ENCODE results near the gene SEMA3D. TPM values are rescaled to one million over a fixed set of nuclear protein-coding genes. Genes with fewer than 3 reads are reported as not detected.

The SEMA3D gene
- total and polyA plus RNA-seq, 9 of the 15 experiments (the other 6 are each of a cell fraction or from before 2014, with no cell fraction given), result 0.01 to 0.10 (median 0.04) TPM; not detected in 1

GRCh38 chr7:85103962-85104361 is 82.9 kb downstream of the SEMA3D start:
- no peaks in the 10 kb centered on the region for H3K9me1 ChIP-seq (ENCODE audit: control insufficient read depth, insufficient read depth, low read length)
- ChIA-PET CTCF (ENCODE audit: low intra/inter-chr PET ratio) (no interaction called here), POLR2A (no interaction called here)
- no peaks in the 10 kb centered on the region for H3K27me3 ChIP-seq (ENCODE audit: control insufficient read depth in 2 of 2, insufficient read depth in 2 of 2, low read length in 2 of 2)
- no peak overlapping the region for H3K27ac ChIP-seq (ENCODE audit: extremely low read depth, low read depth, low read length)
- no peak overlapping the region for H3K9ac ChIP-seq (ENCODE audit: insufficient read depth in 1 of 2, low read depth in 2 of 2, low read length in 2 of 2)
- FAIRE-seq, result no peak
- no peak overlapping the region for H3K4me3 ChIP-seq
- no peaks in the 10 kb centered on the region for H3K9me3 ChIP-seq (replicated peaks; ENCODE audit: control insufficient read depth, insufficient read depth, low read depth, low read length)
- ATAC-seq, result no peak
- DNase-seq (ENCODE audit: extremely low read depth in 1 of 4, low spot score in 3 of 4), result no peak
- no peaks in the 10 kb centered on the region for H3K36me3 ChIP-seq (ENCODE audit: control insufficient read depth, insufficient read depth, low read length)
- BruUV-seq (replicated peaks), result no TSS peak
- no peaks in the 10 kb centered on the region for H4K20me1 ChIP-seq (replicated peaks; ENCODE audit: control insufficient read depth, insufficient read depth, low read length)
- TF ChIP-seq ZNF707 (CRISPR knock-in tag; conservative IDR thresholded peaks at IDR 0.05) (no peak), FOSL1 (tag; conservative IDR thresholded peaks at IDR 0.05) (no peak), ZNF668 (CRISPR knock-in tag; IDR thresholded peaks at IDR 0.05) (no peak), DIDO1 (tag; IDR thresholded peaks at IDR 0.05; ENCODE audit: low read depth) (no peak)
- H3K4me1 ChIP-seq (replicated peaks in 1 of 2; ENCODE audit: control insufficient read depth in 2 of 2, insufficient read depth in 2 of 2, low read length in 2 of 2), result no peaks in the 10 kb centered on the region
- in situ Hi-C loops (cut with MboI), result no loop called here
- no peak overlapping the region for H3K4me2 ChIP-seq (ENCODE audit: insufficient read depth, low read length)
- intact Hi-C loops (cut with micrococcal nuclease), result no loop called here
- no peak overlapping the region for H2AFZ ChIP-seq (ENCODE audit: low read depth, low read length)
- H3K79me2 ChIP-seq (ENCODE audit: control insufficient read depth, insufficient read depth, low read length), result no peaks in the 10 kb centered on the region

- Histone ChIP-seq H3K27me3 (ENCODE audit: control insufficient read depth in 2 of 2, insufficient read depth in 2 of 2, low read length in 2 of 2) (no peaks in the 10 kb centered on the region), H3K79me2 (ENCODE audit: control insufficient read depth, insufficient read depth, low read length) (no peaks in the 10 kb centered on the region), H3K9me1 (ENCODE audit: control insufficient read depth, insufficient read depth, low read length) (no peaks in the 10 kb centered on the region), H3K9me3 (replicated peaks; ENCODE audit: control insufficient read depth, insufficient read depth, low read depth, low read length) (no peaks in the 10 kb centered on the region), H3K9ac (ENCODE audit: insufficient read depth in 1 of 2, low read depth in 2 of 2, low read length in 2 of 2) (no peak overlapping the region), H3K4me1 (replicated peaks in 1 of 2; ENCODE audit: control insufficient read depth in 2 of 2, insufficient read depth in 2 of 2, low read length in 2 of 2) (no peaks in the 10 kb centered on the region), H3K27ac (ENCODE audit: extremely low read depth, low read depth, low read length) (no peak overlapping the region), H3K36me3 (ENCODE audit: control insufficient read depth, insufficient read depth, low read length) (no peaks in the 10 kb centered on the region), H3K4me2 (ENCODE audit: insufficient read depth, low read length) (no peak overlapping the region), H2AFZ (ENCODE audit: low read depth, low read length) (no peak overlapping the region), H4K20me1 (replicated peaks; ENCODE audit: control insufficient read depth, insufficient read depth, low read length) (no peaks in the 10 kb centered on the region), H3K4me3 (no peak overlapping the region)
- no peak for DNase-seq (ENCODE audit: extremely low read depth in 1 of 4, low spot score in 3 of 4)
- no peak for ATAC-seq
- POLR2A ChIA-PET, result no interaction called here
- CTCF ChIA-PET (ENCODE audit: low intra/inter-chr PET ratio), result no interaction called here
- TF ChIP-seq PCBP1 (IDR thresholded peaks at IDR 0.05; ENCODE audit: low read depth, low read length, poor library complexity, severe bottlenecking) (no peak), DIDO1 (tag; IDR thresholded peaks at IDR 0.05; ENCODE audit: low read depth) (no peak), TAF9B (IDR thresholded peaks at IDR 0.05; ENCODE audit: partially characterized antibody) (no peak), PTRF (tag; IDR thresholded peaks at IDR 0.05) (no peak), HDAC1 (IDR thresholded peaks at IDR 0.05) (no peak), BRF1 (IDR thresholded peaks at IDR 0.05; ENCODE audit: borderline replicate concordance, extremely low read depth, insufficient read length) (no peak), ZNF586 (CRISPR knock-in tag; conservative IDR thresholded peaks at IDR 0.05) (no peak), ETV6 (IDR thresholded peaks at IDR 0.05; ENCODE audit: borderline replicate concordance in 1 of 2, low read depth in 2 of 2, low read length in 1 of 2) (no peak), ETV6 (CRISPR knock-in tag; IDR thresholded peaks at IDR 0.05; ENCODE audit: borderline replicate concordance) (no peak), TEAD1 (CRISPR knock-in tag; IDR thresholded peaks at IDR 0.05) (no peak), CHD1 (IDR thresholded peaks at IDR 0.05; ENCODE audit: low read length) (no peak)
- TF ChIP-seq, protein P1, sequence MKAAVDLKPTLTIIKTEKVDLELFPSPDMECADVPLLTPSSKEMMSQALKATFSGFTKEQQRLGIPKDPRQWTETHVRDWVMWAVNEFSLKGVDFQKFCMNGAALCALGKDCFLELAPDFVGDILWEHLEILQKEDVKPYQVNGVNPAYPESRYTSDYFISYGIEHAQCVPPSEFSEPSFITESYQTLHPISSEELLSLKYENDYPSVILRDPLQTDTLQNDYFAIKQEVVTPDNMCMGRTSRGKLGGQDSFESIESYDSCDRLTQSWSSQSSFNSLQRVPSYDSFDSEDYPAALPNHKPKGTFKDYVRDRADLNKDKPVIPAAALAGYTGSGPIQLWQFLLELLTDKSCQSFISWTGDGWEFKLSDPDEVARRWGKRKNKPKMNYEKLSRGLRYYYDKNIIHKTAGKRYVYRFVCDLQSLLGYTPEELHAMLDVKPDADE (conservative IDR thresholded peaks at IDR 0.05; ENCODE audit: control insufficient read depth, low read depth, low read length), result no peak
- TF ChIP-seq, protein P2, sequence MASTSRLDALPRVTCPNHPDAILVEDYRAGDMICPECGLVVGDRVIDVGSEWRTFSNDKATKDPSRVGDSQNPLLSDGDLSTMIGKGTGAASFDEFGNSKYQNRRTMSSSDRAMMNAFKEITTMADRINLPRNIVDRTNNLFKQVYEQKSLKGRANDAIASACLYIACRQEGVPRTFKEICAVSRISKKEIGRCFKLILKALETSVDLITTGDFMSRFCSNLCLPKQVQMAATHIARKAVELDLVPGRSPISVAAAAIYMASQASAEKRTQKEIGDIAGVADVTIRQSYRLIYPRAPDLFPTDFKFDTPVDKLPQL (IDR thresholded peaks at IDR 0.05; ENCODE audit: extremely low read depth, insufficient read length), result no peak
- in situ Hi-C loops (cut with MboI) (no loop called here), intact Hi-C loops (cut with micrococcal nuclease) (no loop called here)
- FAIRE-seq, result no peak
- BruUV-seq (replicated peaks), result no TSS peak
- 0% methylated on average over 3 of the region's 3 CpGs for WGBS (ENCODE audit: insufficient coverage, low coverage, missing lambda C conversion rate)
Observed at GRCh38 chr7:85103357-85103756, 83.5 kb downstream of the SEMA3D start.

Measured in K562 (cell line).